HG03280 (cell line): ENCODE results near the gene NAXD.
"Not testable (repeated sequence)": the region's sequence is repeated elsewhere in the genome, so short reads cannot be mapped to it uniquely, and the experiment has no call there.

Experiments used
- ATAC-seq: cut with Tn5 transposase; IDR thresholded peaks from one replicate; pipeline ENCODE4 v1.9.1; 2021; ENCODE audit warnings: mild to moderate bottlenecking, moderate library complexity; ENCODE audit not compliant: unreplicated experiment

The NAXD gene

DNA sequence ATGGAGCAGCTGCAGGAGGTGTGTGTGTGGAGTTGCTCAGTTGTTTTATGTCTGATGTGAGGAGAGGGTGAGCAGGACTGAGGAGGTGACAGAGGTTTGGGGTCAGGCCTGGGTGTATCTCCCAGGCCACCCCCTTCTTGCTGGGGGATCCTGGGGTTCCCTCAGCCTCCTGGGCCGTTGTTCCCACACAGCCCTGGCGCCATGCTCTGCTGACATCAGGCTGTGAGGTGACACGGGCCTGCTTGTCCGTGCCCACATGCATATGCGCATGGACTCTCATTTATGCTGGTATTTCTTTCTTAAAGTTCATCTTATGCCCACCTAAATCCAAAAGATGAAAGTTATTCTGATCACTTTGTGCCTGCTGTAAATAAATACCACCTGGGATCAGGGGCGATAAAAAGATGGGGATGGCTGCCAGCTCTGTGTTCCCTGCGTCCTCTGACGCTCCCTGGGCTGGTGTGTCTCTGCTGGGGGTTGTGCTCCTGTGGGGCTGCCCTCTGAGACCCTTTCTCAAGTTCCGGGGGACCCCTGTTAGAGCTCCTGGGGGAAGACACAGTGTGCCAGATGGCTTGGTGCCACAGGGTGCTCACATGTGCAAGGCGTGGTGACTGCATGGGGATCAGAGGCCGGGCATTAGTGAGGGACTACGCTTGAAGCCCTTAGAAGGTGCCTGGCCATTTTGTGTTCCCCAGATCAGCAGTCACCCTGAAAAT lies 12.6 kb downstream of the NAXD start:
- ATAC-seq: no peak

DNA sequence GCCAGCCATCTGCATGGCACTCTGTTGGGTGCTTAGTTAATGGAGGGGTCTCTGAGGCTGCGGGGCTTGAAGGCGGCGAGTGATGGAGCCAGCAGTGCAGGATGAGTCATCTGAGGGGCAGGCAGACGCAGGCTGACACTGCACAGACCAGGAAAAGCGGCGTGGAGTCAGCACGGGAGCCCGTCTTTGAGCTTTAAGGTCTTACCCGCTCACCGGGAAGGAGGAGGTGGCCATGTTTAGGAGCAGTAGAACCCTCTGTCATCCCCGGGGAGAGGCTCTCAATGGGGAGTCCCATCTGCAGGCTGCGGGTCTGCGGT lies 13.1 kb downstream of the NAXD start:
- ATAC-seq: no peak

GRCh38 chr13:110628952-110629701 lies 13.8 kb downstream of the NAXD start:
- no peak for ATAC-seq

DNA sequence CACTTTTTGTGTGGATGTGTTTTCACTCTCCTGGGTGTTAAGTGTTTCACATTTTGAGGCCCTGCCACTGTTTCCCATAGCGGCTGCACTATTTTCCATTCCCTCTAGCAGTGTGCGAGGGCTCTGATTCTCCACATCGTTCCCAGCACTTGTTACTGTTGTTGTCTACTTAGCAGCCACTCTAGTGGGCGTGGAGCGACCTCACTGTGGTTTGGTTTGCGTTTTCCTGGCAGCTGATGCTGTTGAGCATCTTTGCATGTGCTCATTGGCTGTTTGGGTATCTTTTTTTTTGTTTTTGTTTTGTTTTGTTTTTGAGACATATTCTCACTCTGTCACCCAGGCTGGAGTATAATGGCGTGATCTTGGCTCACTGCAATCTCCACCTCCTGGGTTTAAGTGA lies 14.4 kb downstream of the NAXD start:
- no peak for ATAC-seq

DNA sequence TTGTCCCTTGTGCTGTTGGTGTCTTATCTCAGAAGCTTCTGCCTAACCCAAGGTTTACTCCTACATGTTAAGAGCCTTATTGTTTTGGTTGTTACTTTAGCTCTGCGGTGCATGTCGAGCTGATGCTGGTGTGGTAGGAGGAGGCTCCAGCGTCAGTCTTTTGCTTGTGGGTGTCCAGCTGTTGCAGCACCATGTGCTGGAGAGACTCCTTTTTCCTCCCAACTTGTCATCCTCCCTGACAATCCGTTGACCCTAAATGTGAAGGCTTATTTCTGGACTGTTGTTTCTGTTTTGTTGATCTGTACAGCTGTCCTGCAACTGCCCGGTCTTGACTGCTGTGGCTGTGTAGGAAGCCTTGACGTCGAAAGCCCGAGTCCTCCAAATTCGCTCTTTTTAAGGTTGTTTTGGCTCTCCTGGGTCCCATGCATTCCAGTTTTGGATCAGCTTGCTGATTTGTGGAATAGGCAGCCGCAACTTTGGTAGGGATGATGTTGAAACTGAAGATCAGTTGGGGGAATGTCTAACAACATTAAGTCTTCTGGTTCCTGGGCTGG lies 15.3 kb downstream of the NAXD start:
- no peak for ATAC-seq

DNA sequence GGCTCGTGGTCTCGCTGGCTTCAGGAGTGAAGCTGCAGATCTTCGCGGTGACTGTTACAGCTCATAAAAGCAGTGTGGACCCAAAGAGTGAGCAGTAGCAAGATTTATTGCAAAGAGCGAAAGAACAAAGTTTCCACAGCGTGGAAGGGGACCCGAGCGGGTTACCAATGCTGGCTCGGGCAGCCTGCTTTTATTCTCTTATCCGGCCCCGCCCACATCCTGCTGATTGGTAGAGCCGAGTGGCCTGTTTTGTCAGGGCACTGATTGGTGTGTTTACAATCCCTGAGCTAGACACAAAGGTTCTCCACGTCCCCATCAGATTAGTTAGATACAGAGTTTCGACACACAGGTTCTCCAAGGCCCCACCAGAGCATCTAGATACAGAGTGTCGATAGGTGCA lies 16.9 kb downstream of the NAXD start:
- ATAC-seq: not testable (repeated sequence)

GRCh38 chr13:110633776-110634175 lies 18.4 kb downstream of the NAXD start:
- ATAC-seq: no peak

- ATAC-seq: no peak
Measured at GRCh38 chr13:110634558-110634957, 19.2 kb downstream of the NAXD start.

- no peak for ATAC-seq
Measured at GRCh38 chr13:110635405-110636002, 20.2 kb downstream of the NAXD start.

DNA sequence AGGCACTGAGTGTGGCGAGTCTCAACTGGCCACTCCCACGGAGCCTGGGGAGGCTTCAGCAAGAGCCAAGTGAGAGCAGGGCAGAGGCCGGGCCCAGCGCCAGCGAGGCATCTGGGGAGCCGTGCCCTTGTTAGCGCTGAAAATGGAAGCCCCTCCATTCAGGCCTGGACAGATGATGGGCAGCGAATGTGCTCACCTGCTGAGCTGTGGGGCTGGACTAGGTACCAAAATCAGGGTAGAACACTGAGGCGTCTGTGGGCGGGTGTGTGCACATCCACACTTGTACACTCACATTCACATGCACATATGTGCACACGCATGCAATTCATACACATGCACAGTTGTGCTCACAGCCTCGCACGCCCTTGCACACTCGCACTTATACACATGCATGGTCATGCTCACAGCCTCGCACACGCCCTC lies 20.7 kb downstream of the NAXD start:
- ATAC-seq: no peak

GRCh38 chr13:110636701-110637201 lies 21.4 kb downstream of the NAXD start:
- no peak for ATAC-seq

- no peak for ATAC-seq
Measured at GRCh38 chr13:110637275-110637674, 21.9 kb downstream of the NAXD start.

DNA sequence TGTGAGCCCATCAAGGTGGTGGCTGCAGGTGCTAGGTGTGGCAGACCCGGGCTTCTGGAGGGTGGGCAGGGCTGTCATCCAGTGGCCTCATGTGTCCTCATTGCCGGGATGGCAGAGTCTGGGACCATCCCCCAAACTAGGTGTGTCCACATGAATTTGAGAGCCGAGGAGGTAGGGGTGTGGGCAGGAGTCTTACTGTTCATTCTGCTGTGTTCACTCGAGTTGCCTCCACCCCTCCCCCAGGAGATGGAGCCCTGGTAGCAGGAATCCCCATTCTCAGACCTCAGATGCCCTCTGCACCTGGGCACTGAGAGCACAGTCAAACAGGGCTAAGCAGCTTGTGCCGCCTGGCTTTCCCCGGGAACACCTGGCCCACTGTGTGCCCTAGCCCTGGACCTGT lies 22.4 kb downstream of the NAXD start:
- no peak for ATAC-seq

GRCh38 chr13:110638257-110638656 lies 22.9 kb downstream of the NAXD start:
- no peak for ATAC-seq

DNA sequence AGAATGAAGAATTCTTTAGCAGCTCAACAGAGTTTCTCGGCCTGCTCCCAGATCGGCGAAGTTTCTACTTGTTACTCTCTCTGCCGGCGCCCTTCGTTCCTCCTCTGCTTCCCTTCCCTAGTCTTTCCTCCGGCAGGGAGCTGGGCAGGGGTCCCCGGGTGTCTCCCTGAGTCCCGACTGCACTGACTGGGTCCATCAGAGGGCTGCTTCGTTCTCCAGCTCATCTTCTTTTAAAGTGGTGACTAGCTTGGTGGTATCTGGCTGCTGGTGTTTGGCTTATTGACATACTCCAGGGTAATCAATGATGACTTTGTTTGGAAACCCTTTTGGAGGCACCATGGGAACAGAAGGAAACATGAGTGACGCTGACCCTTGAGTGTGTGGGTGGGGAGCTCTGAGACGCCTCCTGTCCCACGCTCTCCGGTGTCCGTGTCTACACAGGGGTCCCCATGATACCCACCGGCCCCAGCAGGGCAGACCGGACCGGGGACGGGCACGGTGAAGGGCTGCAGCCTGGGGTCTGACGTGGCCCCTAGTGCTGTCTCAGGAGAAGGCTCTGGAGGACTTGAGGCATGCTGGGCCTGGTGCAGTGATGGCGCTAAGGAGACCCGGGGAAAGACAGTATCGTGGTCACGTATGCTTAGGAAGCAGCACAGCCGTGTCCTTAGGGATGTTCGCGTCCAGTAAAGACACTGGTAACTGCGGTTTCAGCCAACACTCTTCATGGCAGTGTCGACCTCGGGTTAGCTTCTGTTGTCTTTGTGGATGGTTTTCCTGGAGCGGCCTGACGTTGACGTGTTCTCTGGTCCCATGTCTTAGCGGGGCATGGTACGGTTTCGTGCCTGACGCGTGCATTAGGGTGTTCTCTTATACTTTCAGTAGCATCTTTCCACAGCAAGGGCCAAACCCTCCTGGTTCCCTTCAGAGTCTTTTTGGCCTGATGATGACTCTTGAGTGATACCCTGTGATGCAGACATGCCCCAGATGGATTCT lies 23.8 kb downstream of the NAXD start:
- ATAC-seq: no peak

GRCh38 chr13:110639935-110640334 lies 24.6 kb downstream of the NAXD start:
- no peak for ATAC-seq

DNA sequence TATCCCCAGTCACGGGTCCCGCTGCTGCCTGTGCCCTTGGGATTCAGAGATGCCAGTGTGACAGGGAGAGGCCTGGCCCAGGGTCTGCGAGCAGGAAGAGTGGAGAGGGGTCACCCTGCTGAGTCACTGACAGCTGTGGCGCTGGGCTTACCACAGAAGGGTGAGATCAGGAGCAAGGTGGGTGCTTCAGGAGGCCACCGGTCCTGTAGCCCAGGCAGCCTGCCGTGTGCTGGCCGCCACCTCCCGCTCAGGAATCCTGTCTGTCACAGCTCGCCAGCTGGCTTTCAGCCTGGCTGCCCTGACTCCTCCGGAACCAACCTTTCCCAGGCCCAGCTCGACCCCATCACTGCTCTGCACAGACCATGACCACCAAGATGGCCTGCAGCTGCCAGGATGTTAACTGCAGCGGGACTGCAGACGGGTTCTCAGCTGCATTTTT lies 25.3 kb downstream of the NAXD start:
- ATAC-seq: no peak

- no peak for ATAC-seq
Measured at GRCh38 chr13:110641055-110642015, 26.0 kb downstream of the NAXD start.

GRCh38 chr13:110642291-110642981 lies 27.1 kb downstream of the NAXD start:
- ATAC-seq: no peak
